Activated CD4-positive, alpha-beta T cell treated with anti-CD3 and anti-CD28 coated beads, Interleukin-2, Interleukin-6, amounts not matched to agents 100 ng/mL and 50 ng/mL, durations not matched to agents 16 hours and 8 hours (primary cell): ENCODE measurements around the gene ZC3H4.
A peak's percentile ranks its signal among the peaks of the same experiment; 100 is the strongest.

Experiments used
- DNase-seq: peaks from one replicate; pipeline ENCODE4 v3.0.0-alpha.2; 2020

ZC3H4 gene

DNA sequence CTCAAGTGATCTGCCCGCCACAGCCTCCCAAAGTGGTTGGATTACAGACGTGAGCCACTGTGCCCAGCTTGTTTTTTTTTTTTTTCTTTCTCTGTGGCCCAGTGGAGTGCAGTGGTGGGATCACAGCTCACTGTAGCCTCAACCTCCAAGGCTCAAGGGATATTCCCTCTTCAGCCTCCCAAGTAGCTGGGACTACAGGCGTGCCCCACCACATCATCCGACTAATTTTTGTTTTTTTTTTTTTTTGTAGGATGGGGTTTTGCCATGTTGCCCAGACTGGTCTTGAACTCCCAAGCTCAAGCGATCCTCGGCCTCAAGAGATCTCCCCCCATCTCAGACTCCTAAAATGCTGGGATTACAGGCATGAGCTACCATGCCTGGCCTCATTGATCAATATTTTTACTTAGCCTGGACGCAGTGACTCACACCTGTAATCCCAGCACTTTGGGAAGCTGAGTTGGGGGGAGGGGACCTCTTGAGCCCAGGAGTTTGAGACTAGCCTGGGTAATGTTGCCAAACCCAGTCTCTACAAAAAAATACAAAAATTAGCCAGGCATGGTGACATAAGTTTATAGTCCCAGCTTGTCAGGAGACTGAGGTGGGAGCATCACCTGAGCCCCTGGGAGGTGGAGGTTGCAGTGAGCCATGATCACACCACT is 18.7 kb upstream of the ZC3H4 start:
- DNase-seq = no peak

DNA sequence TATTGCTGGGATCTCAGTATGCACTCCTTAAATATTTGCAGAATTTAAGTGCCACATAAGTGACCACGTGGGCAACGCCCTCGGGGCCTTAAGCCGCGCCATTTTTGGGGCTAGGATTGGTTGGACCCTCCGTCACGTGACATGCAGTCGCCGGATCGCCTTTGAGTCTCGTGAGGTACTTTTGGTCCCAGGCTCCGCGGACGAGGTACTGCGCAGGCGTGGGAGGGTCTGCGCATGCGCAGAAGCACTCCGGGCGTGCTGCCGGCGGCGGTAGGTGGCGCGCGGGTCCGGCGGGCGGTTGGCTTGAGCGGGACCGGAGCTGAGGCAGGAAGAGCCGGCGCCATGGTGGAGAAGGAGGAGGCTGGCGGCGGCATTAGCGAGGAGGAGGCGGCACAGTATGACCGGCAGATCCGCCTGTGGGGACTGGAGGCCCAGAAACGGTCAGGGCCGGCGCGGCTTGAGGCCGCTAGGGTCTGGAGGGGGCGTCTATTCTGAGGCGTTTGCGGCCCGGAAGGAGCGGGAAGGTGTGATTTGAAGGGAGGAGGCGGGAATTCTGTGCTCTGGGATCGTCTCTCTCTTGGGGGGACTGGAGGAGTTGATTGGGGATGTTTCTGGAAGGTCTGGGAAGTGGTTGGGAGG is 17.1 kb upstream of the ZC3H4 start, which contains the start of gene SAE1:
TSS of gene SAE1 (plus strand) at position 247 of the 639 bp plus-strand sequence. CDS start at position 343, 96 bp downstream.
- DNase-seq = peak; percentile 98

DNA sequence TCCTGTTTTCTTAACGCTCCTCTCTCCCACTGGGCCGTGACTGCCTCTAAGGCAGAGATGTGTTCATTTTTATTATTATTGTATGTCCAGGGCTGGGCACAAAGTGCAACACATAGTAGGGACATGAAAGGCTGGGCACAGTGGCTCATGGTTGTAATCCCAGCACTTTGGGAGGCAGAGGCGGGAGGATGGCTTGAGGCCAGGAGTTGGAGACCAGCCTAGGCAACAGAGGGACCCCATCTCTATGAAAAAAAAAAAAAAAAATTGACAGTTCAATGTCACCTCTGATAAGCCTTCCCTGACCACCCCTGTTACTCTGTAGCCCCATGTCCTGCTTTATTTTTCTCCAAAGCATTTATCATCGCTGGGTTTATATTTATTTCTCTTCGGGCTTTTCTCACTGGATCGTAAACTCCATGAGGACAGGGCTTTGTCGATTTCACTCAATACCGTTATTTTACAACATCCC is 16.6 kb upstream of the ZC3H4 start:
- DNase-seq = no peak

DNA sequence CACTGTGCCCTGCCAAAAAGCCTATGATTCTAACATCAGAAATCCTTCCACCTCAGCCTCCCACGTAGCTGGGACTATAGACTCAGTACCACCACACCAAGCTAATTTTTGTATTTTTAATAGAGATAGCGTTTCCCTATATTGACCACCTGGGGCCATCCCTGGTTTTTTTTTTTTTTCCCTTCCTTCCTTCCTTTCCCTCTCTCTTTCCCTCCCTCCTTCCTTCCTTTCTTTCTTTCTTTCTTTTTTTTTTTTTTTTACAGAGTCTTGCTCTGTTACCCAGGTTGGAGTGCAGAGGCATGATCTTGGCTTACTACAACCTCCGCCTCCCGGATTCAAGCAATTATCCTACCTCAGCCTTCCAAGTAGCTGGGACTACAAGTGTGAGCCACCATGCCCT is 16.0 kb upstream of the ZC3H4 start:
- DNase-seq = no peak

DNA sequence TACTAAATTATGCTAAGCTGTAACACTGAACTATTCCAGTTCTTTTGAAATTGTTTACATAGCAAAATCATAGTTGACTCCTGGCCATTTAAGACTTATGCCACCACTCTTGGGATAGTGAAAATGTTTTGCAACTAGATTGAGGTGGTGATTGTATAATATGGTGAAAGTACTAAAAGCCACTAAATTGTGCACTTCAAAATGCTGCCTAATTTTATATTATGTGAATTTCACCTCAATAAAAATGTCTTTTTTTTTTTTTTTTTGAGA is 12.0 kb upstream of the ZC3H4 start:
- DNase-seq = no peak

DNA sequence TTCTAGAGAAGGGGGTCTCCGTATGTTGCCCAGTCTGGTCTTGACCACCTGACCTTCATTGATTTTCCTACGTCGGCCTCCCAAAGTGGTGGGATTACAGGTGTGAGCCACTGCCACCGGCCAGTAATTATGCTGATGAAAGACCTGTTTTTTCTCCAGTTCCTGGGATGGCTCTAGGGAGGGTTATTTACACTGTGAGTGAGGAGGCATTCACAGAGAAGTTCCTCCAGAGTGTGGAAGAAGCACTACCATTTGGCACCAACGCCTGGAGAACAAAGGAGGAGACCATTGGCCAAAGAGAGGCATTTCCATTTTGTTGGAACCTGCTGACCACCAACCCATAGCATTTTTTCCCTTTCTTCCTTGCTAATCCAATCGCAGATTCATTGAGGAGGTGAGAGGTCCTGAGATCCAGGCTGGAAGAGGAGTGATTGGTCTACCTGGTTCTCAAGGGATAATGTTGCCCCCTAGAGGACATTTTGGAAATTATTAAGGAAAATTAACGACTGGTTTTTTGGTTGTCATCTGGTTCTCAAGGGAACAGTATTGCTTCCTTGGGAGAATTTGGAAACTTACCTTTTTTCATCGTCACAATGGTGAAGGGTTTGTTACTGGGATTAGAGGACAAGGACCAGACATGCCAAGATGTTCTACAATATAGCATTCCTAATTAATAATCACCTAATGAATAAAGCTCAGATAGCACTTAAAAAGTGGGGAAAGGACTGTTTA is 11.5 kb upstream of the ZC3H4 start:
- DNase-seq = peak; percentile 69

DNA sequence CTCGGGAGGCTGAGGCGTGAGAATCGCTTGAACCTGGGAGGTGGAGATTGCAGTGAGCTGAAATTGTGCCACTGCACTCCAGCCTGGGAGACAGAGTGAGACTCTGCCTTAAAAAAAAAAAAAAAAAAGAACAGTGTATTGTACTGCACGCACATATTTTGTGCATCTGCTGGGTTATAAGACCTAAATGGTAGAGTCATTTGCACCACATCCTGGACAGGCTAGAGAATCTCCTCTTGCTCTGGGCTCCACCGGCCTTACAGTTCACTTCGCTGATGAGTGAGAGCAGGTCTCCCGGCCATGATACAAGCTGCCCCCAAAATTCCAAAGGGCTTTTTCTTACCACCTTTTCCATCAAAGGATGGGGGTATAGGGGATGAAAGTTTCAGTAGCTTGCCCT is 9.8 kb upstream of the ZC3H4 start:
- no peak for DNase-seq

DNA sequence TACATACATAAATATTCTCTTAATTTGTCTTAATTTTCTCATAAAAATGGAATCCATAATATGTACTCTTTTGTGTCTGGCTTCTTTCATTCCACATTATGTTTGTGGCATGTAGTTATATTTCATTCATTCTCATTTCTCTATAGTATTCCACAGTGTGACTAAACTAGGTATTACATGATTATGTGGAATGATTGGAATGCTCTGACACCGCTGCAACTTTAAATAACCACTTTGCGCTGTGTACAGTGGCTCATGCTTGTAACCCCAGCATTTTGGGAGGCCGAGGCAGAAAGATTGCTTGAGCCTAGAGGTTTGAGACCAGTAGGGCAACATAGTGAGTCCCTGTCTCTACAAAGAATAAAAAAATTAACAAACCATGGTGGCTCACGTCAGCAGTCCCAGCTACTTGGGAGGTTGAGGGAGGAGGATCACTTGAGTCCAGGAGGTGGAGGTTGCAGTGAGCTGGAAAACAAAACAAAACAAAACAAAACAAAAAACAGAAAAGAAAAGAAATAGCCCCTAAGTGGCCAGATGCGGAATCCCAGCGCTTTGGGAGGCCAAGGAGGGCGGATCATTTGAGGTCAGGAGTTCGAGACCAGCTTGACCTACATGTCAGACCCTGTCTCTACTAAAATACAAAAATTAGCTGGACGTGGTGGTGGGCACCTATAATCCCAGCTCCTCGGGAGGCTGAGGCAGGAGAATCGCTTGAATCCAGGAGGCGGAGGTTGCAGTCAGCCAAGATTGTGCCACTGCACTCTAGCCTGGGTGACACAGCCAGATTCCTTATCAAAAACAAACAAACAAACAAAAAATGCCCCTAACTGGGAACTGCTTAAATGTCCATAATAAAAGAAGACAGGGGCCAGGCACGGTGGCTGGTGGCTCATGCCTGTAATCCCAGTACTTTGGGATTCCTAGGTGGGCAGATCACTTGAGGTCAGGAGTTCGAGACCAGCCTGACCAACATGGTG is 9.1 kb upstream of the ZC3H4 start:
- no peak for DNase-seq

DNA sequence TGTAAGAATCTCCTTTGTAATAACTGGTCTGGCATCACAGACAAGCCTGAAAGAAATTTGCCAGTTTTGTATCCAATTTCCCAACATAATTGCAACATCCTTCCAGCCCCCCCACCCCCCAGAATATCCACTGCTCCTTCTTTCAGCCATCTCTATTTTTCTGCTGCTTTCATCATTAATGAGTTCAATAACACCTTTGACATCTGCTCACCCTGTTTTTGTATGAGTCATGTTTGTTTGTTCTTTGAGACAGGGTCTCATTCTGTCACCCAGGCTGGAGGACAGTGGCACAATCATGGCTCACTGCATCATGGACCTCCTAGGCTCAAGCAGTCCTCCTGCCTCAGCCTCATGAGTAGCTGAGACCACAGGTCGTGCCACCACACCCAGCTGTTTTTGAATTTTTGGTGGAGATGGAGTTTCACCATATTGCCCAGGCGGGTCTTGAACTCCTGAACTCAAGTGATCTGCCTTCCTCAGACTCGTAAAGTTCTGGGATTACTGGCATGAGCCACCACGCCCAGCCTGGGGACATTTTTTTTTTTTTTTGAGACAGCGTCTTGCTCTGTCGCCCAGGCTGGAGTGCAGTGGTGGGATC is 7.0 kb upstream of the ZC3H4 start:
- DNase-seq = no peak

DNA sequence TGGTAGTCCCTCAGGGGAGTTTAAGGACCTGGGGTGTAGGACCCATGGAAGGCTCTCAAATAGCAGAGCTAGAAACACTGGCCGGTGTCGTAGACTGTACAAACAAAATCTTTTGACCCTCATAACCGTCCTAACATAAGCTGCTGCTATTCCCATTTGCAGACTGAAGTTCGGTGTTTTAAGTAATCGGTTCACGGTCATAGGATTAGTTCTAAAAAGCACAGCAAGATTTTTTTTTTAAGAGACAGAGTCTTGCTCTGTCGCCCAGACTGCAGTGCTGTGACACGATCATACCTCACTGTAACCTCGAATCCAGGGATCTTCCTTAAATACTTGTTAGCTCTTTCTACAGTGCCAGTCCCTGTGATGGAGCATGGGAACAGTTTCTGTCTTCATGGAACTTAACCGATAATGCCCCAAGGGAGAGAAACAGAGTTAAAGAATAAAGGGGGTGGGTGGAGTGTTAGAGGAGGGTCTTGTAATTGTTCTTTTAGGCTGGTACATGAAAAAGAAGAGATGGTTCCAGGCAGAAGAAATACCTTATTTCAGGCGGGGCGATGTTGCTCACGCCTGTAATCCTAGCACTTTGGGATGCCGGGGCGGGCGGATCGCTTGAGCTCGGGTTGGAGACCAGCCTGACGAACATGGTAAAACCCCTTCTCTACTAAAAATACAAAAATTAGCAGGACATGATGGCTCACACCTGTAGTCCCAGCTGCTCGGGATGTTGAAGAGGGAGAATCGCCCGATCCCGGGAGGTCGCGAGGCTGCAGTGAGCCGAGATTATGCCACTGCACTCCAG is 475 bp upstream of the ZC3H4 start:
- DNase-seq = no peak

DNA sequence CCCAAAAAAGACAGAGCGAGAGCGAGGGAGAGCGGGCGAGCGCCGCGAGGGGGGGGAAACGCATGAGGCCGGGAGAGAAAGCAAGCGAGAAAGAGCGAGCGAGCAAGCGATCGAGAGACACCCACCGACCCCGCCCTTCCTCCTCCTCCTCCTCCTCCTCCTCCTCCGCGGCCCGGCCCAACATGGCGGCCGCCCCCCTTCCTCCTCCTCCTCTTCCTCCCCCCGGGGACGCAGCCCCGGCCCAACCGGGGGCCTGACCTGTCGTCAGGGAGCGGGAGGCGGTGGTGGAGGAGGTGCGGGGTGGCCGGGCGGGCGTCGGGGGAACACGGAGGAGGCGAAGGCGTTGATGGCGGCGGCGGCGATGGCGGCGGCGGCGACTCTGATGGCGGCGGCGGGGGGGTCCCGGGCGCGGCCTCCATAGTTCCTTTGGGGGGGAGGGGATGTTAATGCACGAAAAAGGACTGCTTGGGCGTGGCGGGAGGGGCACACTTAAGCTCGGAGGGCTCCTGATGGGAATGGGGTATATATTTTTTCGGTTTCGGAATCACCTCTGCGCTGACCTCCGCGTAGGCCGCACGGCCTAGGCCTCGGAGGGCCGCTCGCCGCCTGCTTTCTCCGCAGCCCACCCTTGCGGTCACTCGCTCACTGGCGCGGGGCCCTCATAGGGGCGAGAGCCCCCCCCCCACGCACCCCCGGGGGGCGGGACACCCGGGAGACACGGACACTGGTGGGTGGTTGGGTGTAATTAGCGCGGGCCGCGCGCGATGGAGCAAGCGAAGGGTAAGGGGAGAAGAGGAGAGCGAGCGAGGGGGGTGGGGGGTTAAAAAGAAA is 1.2 kb downstream of the ZC3H4 start:
- peak; percentile 92 for DNase-seq

DNA sequence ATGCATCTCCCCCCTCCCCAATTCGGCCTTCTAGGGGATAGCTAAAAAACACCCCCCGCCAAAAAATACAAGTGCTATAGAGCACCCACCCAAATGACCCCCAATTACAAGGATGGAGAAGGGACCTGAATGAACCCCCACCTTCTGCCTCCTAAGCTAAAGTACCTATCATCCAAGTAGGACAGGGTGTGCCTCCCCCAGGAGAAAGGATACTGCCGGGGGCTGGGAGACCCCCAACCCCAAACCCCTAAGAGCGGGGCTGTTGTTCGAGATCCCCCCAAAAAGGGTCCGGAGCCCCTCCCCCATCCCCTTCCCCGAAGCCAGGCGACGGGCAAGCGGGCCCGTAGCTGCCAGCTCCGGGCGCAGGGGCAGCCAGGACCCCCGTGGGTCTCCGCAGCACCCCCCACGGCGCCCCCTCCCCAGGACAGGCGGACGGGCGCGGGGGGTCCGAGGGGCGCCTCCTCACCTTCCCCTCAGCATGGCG is 1.9 kb downstream of the ZC3H4 start:
- no peak for DNase-seq

DNA sequence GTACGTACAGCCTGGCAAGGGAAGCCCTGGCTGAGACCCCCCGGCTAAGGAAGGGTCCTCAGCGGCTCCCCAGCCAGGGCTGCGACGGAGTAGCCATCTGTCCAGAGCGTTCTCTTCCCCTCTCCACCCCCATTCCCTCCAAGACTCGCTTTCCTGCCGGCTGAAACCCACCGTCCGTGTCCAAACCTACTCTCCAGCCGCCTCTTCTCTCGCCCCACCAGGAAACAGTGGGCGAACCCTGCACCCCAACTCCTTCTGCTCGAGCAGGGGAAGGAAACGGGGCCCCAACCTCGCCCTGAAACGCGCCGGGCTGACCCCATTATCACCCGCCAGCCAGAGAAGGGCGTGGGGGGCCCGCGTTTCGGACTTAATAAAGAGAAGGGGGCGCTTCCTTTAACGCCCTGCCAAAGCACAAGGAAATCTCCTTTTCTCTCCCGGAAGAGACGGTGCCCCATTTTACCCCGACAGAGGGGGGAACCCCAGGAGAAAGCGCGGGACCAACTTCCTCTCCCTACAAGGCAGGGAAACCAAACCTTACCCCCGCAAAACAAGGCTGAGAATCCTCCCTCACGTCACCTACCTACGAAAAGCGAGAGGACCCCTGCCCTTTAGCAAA is 2.5 kb downstream of the ZC3H4 start:
- DNase-seq = peak; percentile 68

DNA sequence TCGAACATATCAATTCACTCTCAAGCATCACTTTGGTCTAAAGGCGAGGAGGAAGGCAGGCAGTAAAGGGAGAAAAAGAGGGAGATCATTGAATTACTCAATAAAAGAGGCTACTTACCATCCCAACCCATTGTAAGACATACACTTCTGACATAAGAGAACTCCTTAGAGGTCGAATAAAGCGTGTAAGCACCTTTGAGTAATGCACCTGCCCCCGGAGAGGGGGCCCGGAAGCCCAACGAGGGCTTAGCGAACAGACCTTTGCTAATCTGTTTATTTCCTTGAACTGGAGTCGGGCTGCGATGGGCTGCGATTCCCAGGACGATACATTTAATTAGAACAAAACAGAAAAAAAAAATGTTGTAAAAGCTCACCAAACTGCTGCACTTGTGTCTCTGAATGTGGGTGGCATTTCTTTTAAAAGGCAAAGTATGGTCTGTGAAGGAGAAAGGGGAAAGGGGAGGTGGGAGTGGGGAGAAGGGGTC is 3.0 kb downstream of the ZC3H4 start:
- peak; percentile 66 for DNase-seq

DNA sequence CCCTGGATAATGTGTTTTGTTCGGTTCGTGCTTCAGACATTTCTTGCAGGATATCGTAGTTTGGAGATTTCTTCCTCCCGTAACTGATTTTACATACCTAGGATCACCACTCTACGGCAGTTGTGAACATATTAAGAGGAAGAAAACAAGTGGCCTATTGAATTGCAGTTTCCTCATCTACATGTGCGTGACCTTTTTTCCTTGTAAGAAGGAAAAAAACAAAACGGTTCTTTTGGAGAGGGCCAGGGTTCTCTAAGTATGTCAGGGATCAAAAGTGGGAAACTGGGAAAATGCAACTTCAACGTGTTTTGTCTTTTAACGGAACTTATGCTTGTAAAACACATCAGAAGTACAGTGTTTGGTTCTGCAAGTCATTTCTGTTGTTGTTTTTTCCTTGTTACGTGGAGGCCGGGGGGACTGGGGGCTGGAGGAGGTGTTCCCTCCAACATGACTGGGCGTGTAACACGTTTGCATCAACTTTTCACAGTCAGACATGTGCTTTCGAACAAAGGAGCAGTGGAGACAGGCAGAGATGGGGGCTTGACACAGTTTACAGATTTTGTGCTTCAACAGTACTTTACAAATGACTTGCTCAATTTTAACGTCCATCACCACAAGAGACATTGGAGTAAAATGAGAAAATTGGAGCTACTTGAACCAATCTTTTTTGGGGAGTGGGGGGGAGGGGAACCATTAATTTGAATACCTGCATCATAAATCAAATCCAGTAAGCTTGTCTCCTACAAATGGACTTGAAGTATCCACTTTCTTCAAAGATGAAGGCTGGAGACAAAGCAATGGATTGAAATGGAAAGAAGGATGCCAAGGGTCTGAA is 3.8 kb downstream of the ZC3H4 start:
- DNase-seq = peak; percentile 89

DNA sequence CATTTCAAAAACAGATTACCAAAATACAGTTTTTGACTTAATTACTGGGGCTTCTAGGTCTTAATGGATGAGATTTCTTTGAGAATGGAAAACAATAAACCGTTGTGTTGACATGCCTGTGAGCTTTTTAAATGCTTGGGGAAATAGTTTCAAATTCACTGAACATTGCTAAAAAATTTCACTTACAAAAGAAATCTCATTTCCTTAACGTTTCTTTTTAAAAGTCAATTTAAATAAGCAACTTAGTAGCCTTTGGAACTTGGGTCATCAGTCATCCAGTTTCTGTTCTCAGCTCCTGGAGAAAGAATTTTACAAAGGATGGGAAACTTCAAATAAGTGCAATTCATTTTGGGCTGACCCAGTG is 4.4 kb downstream of the ZC3H4 start:
- DNase-seq = no peak

DNA sequence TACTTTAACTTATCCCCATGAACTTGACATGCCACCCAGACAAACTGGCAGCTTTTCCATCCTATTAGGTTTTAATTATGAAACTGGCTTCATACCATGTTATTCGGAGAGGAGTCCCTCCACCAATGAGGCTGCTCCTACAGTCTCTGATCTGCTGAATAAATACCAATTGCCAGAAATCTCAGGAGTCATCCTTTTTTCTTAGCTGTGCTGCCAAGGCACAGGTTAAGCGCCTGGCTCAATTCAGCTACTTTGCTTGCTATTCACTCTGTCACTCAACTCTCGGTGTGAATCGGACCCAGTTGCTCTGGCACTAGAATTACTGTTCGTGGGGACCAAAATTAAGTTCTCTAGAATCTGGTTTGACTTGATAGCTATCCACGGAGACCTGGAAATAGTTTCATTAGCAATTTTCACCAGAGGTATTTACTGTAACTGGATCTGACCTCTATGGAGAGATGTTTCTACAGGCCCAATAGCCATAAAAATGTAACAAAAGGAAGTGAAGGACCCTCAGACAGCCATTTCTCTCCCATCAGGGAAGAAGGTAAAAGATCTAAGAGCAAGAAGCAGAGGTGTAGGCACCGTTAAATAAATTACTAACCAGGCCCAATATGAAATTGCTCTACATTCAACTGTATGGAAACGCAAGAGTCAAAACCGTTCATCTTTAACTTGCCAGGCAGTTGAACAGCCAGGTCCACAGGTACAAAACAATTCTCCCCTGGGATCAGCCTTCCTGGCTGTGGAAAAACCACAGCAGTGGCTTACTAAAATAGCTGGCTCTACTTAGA is 5.4 kb downstream of the ZC3H4 start:
- DNase-seq = peak; percentile 37
